GM12878 (cell line): ENCODE results near the gene RRBP1.
A peak's percentile ranks its signal among the peaks of the same experiment; 100 is the strongest.

Source experiments
- ATF3 ChIP-seq: IDR thresholded peaks from 2 replicates; pipeline ENCODE4 v1.6.1; 2011; ENCODE audit warnings: low read depth, mild to moderate bottlenecking, low read length, moderate library complexity, borderline replicate concordance; ENCODE audit errors: extremely low read depth
- CREB1 ChIP-seq: IDR thresholded peaks from 2 replicates; pipeline ENCODE4 v1.6.1; 2012; ENCODE audit warnings: low read depth, mild to moderate bottlenecking, inconsistent platforms
- CTCF ChIP-seq, 3 experiments: IDR thresholded peaks in 2 of 3; conservative IDR thresholded peaks in 1 of 3; 2 replicates each; pipeline ENCODE4 v1.5.1; 2011; ENCODE audit warnings: low read depth in 3 of 3, low read length in 3 of 3, mild to moderate bottlenecking in 3 of 3, control low read depth in 2 of 3, moderate library complexity in 2 of 3, inconsistent platforms in 1 of 3, mixed read lengths in 1 of 3; ENCODE audit not compliant: control insufficient read depth in 2 of 3, insufficient read depth in 1 of 3; ENCODE audit errors: extremely low read depth in 1 of 3
- EZH2 ChIP-seq: IDR thresholded peaks from 2 replicates; pipeline ENCODE4 v1.6.1; 2012; ENCODE audit warnings: low read depth, mild to moderate bottlenecking, control low read depth, inconsistent platforms, low read length, borderline replicate concordance; ENCODE audit not compliant: control insufficient read depth
- HCFC1 ChIP-seq: fragments of 150-350 bp; IDR thresholded peaks from 2 replicates; pipeline ENCODE4 v1.6.1; 2014; ENCODE audit warnings: low read length
- POLR2A ChIP-seq: IDR thresholded peaks from 2 replicates; pipeline ENCODE4 v1.6.1; 2011; ENCODE audit warnings: low read depth, mild to moderate bottlenecking, low read length
- POLR2AphosphoS5 ChIP-seq: IDR thresholded peaks from 2 replicates; pipeline ENCODE4 v1.6.1; 2011; ENCODE audit warnings: mild to moderate bottlenecking, low read length, inconsistent platforms
- RBBP5 ChIP-seq: fragments of 200-600 bp; sonication (generic); conservative IDR thresholded peaks from 2 replicates; pipeline ENCODE4 v1.6.1; 2016
- REST ChIP-seq: IDR thresholded peaks from 2 replicates; pipeline ENCODE4 v1.6.1; 2012; ENCODE audit warnings: mild to moderate bottlenecking, low read depth, low read length
- SIX5 ChIP-seq: IDR thresholded peaks from 2 replicates; pipeline ENCODE4 v1.6.1; 2011; ENCODE audit warnings: mild to moderate bottlenecking, low read depth, low read length, moderate library complexity; ENCODE audit not compliant: severe bottlenecking
- SMC3 ChIP-seq: IDR thresholded peaks from 2 replicates; pipeline ENCODE4 v1.6.1; 2011; ENCODE audit warnings: low read length, improper control_type of control experiment, borderline replicate concordance
- SUZ12 ChIP-seq: fragments of 200-600 bp; sonication (generic); IDR thresholded peaks from one replicate; pipeline ENCODE4 v1.6.1; 2018; ENCODE audit warnings: antibody characterized with exemption, mild to moderate bottlenecking; ENCODE audit not compliant: unreplicated experiment
- TAF1 ChIP-seq: IDR thresholded peaks from 2 replicates; pipeline ENCODE4 v1.6.1; 2011; ENCODE audit warnings: mild to moderate bottlenecking, low read depth, low read length, borderline replicate concordance
- USF1 ChIP-seq: IDR thresholded peaks from 2 replicates; pipeline ENCODE4 v1.6.1; 2011; ENCODE audit warnings: borderline replicate concordance, low read depth, mild to moderate bottlenecking, moderate library complexity, mixed read lengths, low read length; ENCODE audit not compliant: insufficient read depth; ENCODE audit errors: extremely low read length

- TF ChIP-seq POLR2A (peak; percentile 26; the same call in 1 of the 2 replicates), RBBP5 (no peak), POLR2AphosphoS5 (no peak), CTCF (IDR thresholded peaks at IDR 0.05 in 2 of 3, conservative IDR thresholded peaks at IDR 0.05 in 1 of 3; ENCODE audit: control insufficient read depth in 2 of 3, extremely low read depth in 1 of 3, insufficient read depth in 1 of 3, low read depth in 3 of 3, low read length in 3 of 3) (no peak), TAF1 (no peak), REST (no peak), SMC3 (no peak), SIX5 (no peak), HCFC1 (no peak), EZH2 (no peak), ATF3 (no peak), USF1 (no peak), SUZ12 (no peak), CREB1 (no peak)
Observed at GRCh38 chr20:17614812-17615644, 67.0 kb downstream of the RRBP1 start.
